GM18498 (cell line): ENCODE data around the gene CLRN1.

Experiments used
- ATAC-seq: cut with Tn5 transposase; IDR thresholded peaks from one replicate; pipeline ENCODE4 v1.9.1; 2021; ENCODE audit warnings: mild to moderate bottlenecking, moderate library complexity; ENCODE audit not compliant: unreplicated experiment

The CLRN1 gene

DNA sequence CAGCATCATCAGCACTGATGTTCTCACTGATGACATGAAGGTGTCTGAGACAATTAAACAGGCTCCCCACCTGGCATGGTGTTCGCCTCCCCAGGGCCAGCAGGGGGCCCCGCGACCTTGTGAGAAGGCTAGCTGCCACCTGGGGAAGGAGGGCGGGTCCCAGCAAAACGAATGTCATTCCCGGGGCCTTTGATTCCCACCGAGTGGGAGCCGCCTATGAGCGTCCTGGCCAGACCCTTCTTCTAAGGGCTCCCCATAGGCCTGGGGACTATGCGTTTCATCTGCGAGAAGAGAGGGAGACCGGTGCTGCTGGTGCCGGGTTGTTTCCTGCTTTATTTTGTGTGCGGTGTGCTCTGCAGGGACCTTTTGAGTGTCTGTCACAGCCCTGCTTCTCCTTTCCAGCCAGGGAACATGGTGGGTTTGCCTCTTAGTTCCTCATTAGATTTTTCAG is 46.8 kb downstream of the CLRN1 start:
- peak; percentile 94 for ATAC-seq

DNA sequence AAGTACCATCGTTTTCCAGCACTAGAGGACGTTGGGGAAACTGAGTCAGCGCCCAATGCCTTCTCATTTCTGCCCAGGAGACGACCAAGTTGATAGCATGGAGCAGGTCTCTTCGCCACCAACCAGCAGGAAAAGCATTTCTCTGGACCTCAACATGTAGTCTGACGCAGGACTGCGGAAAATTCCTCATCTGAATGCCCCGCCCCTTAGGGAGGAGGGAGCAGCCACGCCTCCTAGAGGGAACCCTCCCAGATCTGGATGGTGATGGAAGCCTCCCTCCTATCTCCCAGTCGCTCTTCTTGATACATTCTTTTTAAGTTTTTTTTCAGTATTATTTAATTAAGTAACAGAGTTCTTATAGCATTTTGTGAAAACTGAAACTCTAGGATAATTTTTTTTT is 49.9 kb downstream of the CLRN1 start:
- ATAC-seq = no peak

- no peak for ATAC-seq
Observed at GRCh38 chr3:150921209-150921608, 51.3 kb downstream of the CLRN1 start.

DNA sequence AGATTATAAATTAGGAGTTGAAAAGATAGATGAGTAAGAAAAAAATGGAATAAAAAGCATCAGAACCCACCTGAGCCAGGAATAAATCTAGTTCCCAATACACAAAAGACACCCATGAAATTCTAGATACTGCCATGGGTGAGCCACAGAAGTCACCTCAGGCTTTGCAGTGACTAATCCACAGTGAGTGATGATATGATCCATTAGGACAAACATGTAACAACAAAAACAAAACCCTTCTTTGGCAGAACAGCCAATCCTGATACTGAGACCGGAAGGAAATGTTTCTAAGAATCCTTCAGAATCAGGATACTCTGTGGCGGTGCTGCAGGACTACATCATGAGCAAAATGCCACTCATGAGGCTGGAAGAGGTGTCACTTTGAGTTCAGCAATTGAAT is 52.3 kb downstream of the CLRN1 start:
- ATAC-seq = no peak

DNA sequence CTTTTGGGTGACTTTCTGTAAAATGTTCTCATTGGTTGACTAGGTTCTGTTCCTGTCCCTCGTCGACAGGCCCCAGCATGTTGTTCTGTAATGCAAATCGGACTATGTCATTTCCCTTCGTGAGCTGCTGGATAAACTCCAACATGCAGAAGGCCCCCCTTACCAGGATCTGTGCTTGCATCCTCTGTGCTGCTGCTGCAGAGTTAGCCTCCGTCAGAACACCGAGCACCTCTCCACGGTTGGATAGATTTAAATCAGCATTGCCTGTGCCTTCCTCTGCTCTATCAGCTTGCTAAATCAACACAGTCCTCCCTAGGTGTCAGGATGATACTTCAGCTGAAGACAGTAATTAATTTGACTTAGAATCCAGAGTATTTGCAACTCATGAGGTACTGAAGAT is 54.6 kb downstream of the CLRN1 start:
- no peak for ATAC-seq

DNA sequence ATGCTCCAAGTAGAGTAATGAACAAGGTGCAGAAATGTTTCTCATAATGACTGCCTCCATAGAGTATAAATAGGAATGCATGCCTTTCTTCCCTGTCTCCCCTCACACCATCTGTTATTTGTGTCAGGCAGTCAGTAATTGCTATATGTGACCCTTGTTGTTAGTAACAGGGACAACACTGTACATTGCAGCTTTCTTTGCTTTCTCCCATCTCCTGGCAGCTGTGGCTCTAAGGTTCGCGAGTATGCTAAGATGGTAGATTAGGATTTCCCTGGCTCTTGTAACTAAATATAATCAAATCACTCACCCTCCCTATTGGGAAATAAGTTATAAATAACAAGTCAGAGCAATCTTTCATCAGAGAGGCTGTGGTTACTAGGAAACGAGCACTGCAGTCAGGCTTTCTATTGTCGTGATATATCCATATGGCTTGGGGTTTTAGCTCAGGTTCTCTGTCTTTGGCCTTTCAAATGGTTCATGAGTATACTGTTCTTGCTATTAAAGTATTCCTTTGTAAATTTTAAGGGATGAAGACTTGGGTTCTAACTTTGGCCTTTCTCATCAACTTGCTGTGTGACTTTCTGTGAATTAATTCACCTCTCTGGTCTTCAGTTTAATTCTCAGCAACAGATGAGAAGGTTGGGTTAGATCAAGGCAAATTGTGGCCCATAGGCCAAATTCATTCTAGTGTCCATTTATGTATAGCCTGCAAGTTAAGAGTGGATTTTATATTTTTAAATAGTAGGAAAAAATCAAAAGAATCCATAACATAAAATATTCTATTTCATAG is 59.2 kb downstream of the CLRN1 start:
- no peak for ATAC-seq

- no peak for ATAC-seq
Observed at GRCh38 chr3:150912501-150912900, 60.0 kb downstream of the CLRN1 start.

- ATAC-seq = no peak
Observed at GRCh38 chr3:150911771-150912170, 60.8 kb downstream of the CLRN1 start.

DNA sequence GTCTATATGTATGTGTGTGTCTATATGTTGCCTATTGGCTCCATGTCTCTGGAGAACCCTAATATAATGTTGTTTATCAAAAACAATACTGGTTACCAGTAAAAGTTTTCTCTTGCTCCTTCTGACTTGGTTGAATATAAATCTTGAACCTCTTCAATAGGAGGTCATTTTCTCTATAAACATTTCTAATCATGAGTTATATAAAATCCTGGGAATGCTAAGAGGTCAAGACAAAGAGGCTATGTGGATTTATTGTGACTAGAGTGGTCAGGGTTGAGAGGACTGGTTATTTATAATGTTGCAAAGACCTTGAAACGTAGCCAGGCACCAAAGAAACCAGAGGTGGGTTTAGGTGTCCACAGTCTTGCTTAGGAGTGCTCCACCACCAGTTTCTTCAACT is 66.1 kb downstream of the CLRN1 start:
- ATAC-seq = no peak

GRCh38 chr3:150905746-150906145 is 66.8 kb downstream of the CLRN1 start:
- no peak for ATAC-seq

DNA sequence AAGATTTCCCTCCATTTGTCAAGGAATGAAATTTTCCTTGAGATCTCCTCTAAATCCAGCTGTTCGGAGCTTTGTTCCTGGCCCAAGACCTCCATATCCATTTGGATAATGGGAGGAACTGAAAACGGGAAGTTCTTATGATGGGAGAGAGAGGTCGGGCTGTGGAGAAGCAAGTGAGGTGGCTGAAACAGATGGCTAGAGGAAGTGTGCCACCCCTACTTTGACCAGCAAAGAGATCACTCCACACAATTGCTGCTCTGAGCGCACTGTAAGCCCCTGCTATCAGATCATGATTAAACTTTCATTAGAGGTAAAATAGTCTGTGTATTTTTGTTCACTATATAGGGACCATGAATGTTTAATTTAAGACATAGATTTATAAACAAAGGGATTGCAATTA is 67.2 kb downstream of the CLRN1 start, which contains the start of gene MINDY4B:
Gene MINDY4B, minus strand, starts transcription at position 101 of the 400 bp plus-strand sequence. Its CDS starts 0 bp downstream, at position 101.
- no peak for ATAC-seq

DNA sequence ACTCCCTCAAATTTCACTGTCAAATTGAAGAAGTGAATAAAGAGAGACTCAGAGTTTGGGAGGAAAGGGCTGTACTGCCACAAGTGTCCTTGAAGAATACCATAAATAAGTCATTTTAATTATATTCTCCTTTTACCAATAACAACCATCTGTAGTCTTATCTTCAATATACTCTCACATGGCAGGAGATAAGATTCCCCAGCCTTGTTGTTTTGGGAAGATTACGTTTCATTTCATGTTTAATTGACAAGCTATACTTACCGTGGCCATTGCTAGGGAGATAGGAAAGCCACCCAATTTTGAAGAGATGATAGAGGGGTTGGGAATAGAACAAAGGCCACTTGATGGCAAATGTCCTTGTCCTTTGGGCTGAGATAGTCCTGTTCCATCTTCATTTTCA is 69.5 kb downstream of the CLRN1 start:
- ATAC-seq = no peak

GRCh38 chr3:150901793-150902192 is 70.7 kb downstream of the CLRN1 start:
- no peak for ATAC-seq

DNA sequence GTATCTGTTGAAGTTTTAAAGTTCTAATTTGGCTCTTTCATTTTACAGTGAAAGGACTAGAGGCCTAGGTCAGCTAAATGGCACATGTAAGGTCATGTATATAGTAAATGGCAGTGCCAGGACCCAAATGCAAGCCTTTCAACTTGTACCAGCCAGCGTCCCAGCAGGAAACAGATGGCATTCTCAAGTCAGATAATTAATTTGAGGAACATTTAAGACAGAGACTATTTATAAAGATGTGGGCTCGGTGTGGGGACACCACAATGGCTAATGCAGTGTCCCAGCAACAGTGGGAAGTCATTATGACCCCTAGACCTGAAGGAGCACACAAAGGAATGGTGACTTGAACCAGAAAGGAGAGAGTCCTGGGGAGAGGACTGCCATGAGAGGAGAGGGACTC is 73.4 kb downstream of the CLRN1 start:
- ATAC-seq = no peak

DNA sequence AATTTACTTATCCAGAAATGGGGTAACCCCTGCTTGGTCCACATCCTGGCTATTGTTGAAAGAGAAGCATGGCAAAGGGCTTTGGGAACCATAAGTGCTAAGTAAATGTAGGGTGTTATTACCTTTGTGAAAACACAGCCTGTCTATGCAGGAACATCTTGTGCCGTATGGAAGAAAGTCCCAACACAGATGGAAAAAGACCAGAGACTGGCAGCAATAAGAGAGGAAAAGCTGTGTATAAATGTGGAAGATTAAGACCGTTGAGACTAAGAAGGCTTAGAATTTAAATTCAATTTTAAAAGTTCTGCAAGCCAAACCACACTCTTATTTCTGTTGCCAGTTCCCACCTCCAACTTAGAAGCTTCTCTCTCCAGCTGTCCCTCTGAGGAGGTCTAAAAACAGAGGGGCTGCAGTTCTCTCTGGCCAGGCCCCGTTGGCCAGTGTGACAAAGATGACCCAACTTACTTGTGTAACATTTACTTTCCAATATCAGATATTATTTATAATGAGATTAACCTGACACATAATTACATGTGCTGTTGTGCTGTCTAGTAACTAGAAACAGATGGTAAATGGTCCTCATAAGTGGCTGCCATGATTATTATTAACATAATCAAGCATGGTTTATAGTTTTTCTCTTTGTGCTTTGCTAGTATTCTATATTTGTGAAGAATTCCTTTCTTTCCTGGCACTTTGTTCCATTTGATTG is 74.3 kb downstream of the CLRN1 start:
- ATAC-seq = no peak

DNA sequence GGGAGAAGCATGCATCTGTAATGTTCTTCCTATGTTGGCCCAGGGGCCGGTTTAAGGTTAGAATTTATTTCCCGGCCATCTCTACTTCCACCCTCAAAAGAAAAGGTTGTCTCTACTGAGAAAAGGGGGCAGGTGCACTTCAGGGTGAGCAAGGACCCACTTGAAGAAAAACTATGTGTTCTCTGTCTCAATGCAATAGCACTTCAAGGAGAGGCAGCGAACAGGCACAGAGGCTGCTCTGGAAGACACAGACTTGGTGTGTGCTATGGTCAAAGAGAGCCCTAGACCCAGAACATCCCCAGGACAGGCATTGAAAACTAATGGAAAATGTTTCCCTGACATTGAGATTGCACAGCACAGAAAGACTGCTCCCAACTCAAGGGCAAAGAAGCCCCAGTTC is 74.9 kb downstream of the CLRN1 start:
- ATAC-seq = no peak

DNA sequence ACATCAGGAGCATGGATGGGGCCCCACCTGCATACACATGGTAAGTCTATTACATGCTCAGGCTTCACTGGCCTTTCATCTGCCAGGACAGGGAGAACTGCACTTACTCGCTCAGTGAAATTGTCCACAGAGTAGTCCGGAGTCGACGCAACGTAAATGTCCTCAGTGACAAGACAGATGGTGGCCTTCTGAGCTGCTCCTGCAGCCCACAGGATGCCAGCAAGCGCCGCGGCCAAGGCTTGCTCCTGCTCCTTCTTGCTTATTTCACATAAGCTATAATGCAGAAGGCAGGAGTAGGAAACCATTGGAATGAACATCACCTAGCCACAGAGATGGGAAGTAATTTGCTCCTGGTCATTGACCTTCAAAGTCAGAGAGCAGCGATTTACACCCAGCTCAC is 81.7 kb downstream of the CLRN1 start:
- no peak for ATAC-seq

DNA sequence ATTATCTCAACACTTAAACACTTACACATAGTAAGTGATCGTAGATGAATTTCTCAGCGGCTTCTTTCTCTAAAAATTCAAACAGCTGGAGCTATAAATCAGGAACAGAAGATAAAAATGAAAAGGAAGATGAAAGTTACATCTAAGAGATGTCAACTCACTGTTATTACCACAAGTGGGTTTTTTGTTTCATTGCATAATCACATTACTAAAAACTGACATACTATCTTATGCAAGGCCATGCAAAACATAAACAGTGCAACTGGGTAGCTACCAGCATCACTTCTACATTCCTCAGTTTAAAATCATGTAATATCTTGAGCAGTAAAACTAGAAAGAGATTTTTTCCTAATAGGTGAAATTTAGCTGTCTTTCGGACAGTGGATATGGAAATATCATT is 82.2 kb downstream of the CLRN1 start:
- no peak for ATAC-seq

DNA sequence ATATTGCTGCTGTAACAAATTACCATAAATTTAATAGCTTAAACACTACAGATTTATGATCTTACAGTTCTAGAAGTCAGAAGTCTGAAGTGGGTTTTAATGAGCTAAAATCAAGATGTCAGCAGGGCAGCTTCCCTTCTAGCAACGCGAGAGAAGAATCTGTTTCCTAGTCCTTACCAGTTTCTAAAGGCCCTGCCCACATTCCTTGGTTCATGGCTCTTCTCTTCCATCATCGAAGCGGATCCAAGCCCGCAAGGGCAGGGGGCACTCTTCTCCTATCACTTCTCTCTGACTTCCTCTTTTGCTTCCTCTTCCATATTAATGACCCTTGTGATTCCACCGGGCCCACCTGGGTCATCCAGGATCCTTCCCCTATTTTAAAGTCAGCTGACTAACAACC is 83.4 kb downstream of the CLRN1 start:
- no peak for ATAC-seq

GRCh38 chr3:150887031-150887430 is 85.5 kb downstream of the CLRN1 start:
- no peak for ATAC-seq

- ATAC-seq = no peak
Observed at GRCh38 chr3:150885535-150885934, 87.0 kb downstream of the CLRN1 start.

DNA sequence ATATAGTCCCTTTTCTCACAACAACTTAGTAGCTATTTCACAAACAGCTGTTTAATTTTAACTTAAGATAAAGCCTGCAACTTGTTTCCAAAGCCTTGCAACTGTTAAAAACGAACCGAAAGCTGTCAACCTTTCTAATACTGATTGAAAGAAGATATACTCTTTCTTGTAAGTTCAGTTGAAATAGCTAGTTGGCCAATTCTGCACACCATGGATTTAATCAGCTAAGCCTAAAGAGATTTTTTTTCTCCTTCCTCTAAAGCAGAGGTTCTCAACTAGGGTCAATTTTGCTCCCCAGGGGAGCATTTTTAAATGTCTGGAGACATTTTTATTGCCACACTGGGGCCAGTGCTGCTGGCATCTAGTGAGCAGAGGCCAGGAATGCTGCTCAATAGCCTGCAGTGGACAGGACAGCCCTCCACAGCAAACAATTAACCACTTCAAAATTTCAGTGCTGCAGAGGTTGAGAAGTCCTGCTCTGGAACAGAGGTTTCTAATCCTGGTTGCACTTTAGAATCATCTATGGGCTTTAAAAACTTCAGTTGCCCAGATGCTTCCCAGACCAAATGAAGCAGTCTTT is 93.4 kb downstream of the CLRN1 start:
- no peak for ATAC-seq
